Mesendoderm (in vitro differentiated cells): ENCODE measurements around the gene ZFHX3. TPM values are rescaled to one million over a fixed set of nuclear protein-coding genes. Genes with fewer than 3 reads are reported as not detected.

Experiments used
- DNase-seq: peaks from one replicate; pipeline ENCODE4 v3.0.0; 2013
- H2AK5ac ChIP-seq: 2 replicates; pipeline ENCODE4 v1.6.1; 2013; ENCODE audit warnings: low read length, inconsistent platforms
- H2BK120ac ChIP-seq: 2 replicates; pipeline ENCODE4 v1.6.1; 2013; ENCODE audit warnings: low read depth, mild to moderate bottlenecking, low read length, moderate library complexity, mixed read lengths
- H2BK15ac ChIP-seq: replicated peaks from 2 replicates; pipeline ENCODE4 v1.6.1; 2013; ENCODE audit warnings: low read depth, mild to moderate bottlenecking, moderate library complexity
- H2BK5ac ChIP-seq: 2 replicates; pipeline ENCODE4 v1.6.1; 2013; ENCODE audit warnings: low read length, inconsistent platforms
- H3K18ac ChIP-seq: 2 replicates; pipeline ENCODE4 v1.6.1; 2013; ENCODE audit warnings: mild to moderate bottlenecking, low read length, mixed read lengths
- H3K23ac ChIP-seq: one replicate; pipeline ENCODE4 v1.6.1; 2013; ENCODE audit warnings: low read length
- H3K27ac ChIP-seq: 2 replicates; pipeline ENCODE4 v1.5.1; 2013; ENCODE audit warnings: low read depth, mild to moderate bottlenecking, inconsistent platforms, low read length, moderate library complexity
- H3K27me3 ChIP-seq: 2 replicates; pipeline ENCODE4 v1.6.1; 2013; ENCODE audit warnings: low read length, control low read depth, mild to moderate bottlenecking, inconsistent platforms; ENCODE audit not compliant: insufficient read depth, poor library complexity
- H3K36me3 ChIP-seq: 2 replicates; pipeline ENCODE4 v1.6.1; 2013; ENCODE audit warnings: low read length, inconsistent platforms; ENCODE audit not compliant: control insufficient read depth, insufficient read depth
- H3K4ac ChIP-seq: one replicate; pipeline ENCODE4 v1.6.1; 2013; ENCODE audit warnings: low read depth, mild to moderate bottlenecking, low read length, moderate library complexity
- H3K4me1 ChIP-seq: 2 replicates; pipeline ENCODE4 v1.6.1; 2013; ENCODE audit warnings: low read depth, low read length, inconsistent platforms; ENCODE audit not compliant: control insufficient read depth
- H3K4me2 ChIP-seq: 2 replicates; pipeline ENCODE4 v1.6.1; 2013; ENCODE audit warnings: low read length
- H3K4me3 ChIP-seq: 2 replicates; pipeline ENCODE4 v1.5.1; 2013; ENCODE audit warnings: mild to moderate bottlenecking, low read length
- H3K56ac ChIP-seq: one replicate; pipeline ENCODE4 v1.6.1; 2013; ENCODE audit warnings: low read length
- H3K79me1 ChIP-seq: 2 replicates; pipeline ENCODE4 v1.6.1; 2013; ENCODE audit warnings: low read length, inconsistent platforms
- H3K79me2 ChIP-seq: 2 replicates; pipeline ENCODE4 v1.6.1; 2013; ENCODE audit warnings: mild to moderate bottlenecking, low read length; ENCODE audit not compliant: control insufficient read depth, insufficient read depth
- H3K9ac ChIP-seq: 2 replicates; pipeline ENCODE4 v1.6.1; 2013; ENCODE audit warnings: low read length, inconsistent platforms
- H4K5ac ChIP-seq: one replicate; pipeline ENCODE4 v1.6.1; 2013; ENCODE audit warnings: low read length
- H4K8ac ChIP-seq: one replicate; pipeline ENCODE4 v1.6.1; 2013; ENCODE audit warnings: low read depth, mild to moderate bottlenecking, control low read depth, low read length, moderate library complexity
- WGBS: extraction: QIAGEN DNeasy Blood & Tissue Kit; methylation state at CpG from one replicate; pipeline ENCODE4 v1.1.7; 2013; ENCODE audit warnings: low lambda C conversion rate, missing lambda C conversion rate; ENCODE audit not compliant: insufficient coverage; ENCODE audit errors: extremely low coverage; 5-methylcytosine and 5-hydroxymethylcytosine counted together
- polyA plus RNA-seq, 2 experiments: library from polyadenylated mRNA; stranded (reverse); fragments of 200-250 nt; gene quantifications; one replicate each; pipeline ENCODE4 v1.2.3, GENCODE V29; 2013

The ZFHX3 gene
- 0.86 TPM for polyA plus RNA-seq (2013, experiment 1 of 2)
- polyA plus RNA-seq (2013, experiment 2 of 2): 0.76 TPM

- H2AK5ac ChIP-seq: no peak within 1 kb of the TSS
- H3K4me3 ChIP-seq: peak within 1 kb of the TSS; percentile 19
- H2BK15ac ChIP-seq: peak within 1 kb of the TSS; percentile 3
- H3K56ac ChIP-seq: peak within 1 kb of the TSS; percentile 83
- H3K23ac ChIP-seq: no peak within 1 kb of the TSS
- H3K27me3 ChIP-seq: peaks cover 21% of the 10 kb centered on the region
- H3K36me3 ChIP-seq: no peaks in the 10 kb centered on the region
- H3K79me2 ChIP-seq: peaks cover 4% of the 10 kb centered on the region
- H4K8ac ChIP-seq: no peak within 1 kb of the TSS
- DNase-seq: peak; percentile 67
- no peak within 1 kb of the TSS for H2BK120ac ChIP-seq
- H3K9ac ChIP-seq: peak within 1 kb of the TSS; percentile 50
- no peak within 1 kb of the TSS for H2BK5ac ChIP-seq
- WGBS: no CpG with 5 or more reads among the region's 64 CpGs
- peaks cover 2% of the 10 kb centered on the region for H3K79me1 ChIP-seq
- peaks cover 8% of the 10 kb centered on the region for H3K4me1 ChIP-seq
- peak within 1 kb of the TSS; percentile 75 for H3K4ac ChIP-seq
- no peak within 1 kb of the TSS for H4K5ac ChIP-seq
- H3K18ac ChIP-seq: peak within 1 kb of the TSS; percentile 97
- H3K4me2 ChIP-seq: peak within 1 kb of the TSS; percentile 70
- peak within 1 kb of the TSS; percentile 55 for H3K27ac ChIP-seq
Measured at GRCh38 chr16:73047536-73048291, at the start of gene ZFHX3. ZFHX3 (minus strand) TSS chr16:73048128; CDS start chr16:72960145, 87,983 bp downstream.

- no peak overlapping the region for H3K27ac ChIP-seq
- H3K79me1 ChIP-seq: no peaks in the 10 kb centered on the region
- H3K36me3 ChIP-seq: no peaks in the 10 kb centered on the region
- no peak overlapping the region for H2AK5ac ChIP-seq
- H3K27me3 ChIP-seq: no peaks in the 10 kb centered on the region
- H3K4ac ChIP-seq: no peak overlapping the region
- no peak overlapping the region for H3K4me2 ChIP-seq
- H3K23ac ChIP-seq: no peak overlapping the region
- no peak overlapping the region for H3K18ac ChIP-seq
- no peak overlapping the region for H4K8ac ChIP-seq
- H3K9ac ChIP-seq: no peak overlapping the region
- no CpG with 5 or more reads among the region's 3 CpGs for WGBS
- H4K5ac ChIP-seq: no peak overlapping the region
- no peaks in the 10 kb centered on the region for H3K79me2 ChIP-seq
- H2BK15ac ChIP-seq: no peak overlapping the region
- no peak overlapping the region for H3K4me3 ChIP-seq
- H3K4me1 ChIP-seq: no peaks in the 10 kb centered on the region
- H3K56ac ChIP-seq: no peak overlapping the region
- H2BK120ac ChIP-seq: no peak overlapping the region
- H2BK5ac ChIP-seq: no peak overlapping the region
- no peak for DNase-seq
Measured at GRCh38 chr16:73096510-73096909, 48.6 kb upstream of the ZFHX3 start.

GRCh38 chr16:73095885-73096421 lies 48.0 kb upstream of the ZFHX3 start:
- no peak overlapping the region for H3K27ac ChIP-seq
- H3K36me3 ChIP-seq: no peaks in the 10 kb centered on the region
- no peak overlapping the region for H3K4ac ChIP-seq
- no peak overlapping the region for H2BK120ac ChIP-seq
- H3K18ac ChIP-seq: no peak overlapping the region
- no peak overlapping the region for H2BK5ac ChIP-seq
- H3K4me1 ChIP-seq: no peaks in the 10 kb centered on the region
- no peak overlapping the region for H2AK5ac ChIP-seq
- H3K56ac ChIP-seq: no peak overlapping the region
- H3K23ac ChIP-seq: no peak overlapping the region
- no peaks in the 10 kb centered on the region for H3K79me1 ChIP-seq
- DNase-seq: peak; percentile 8
- H3K4me2 ChIP-seq: no peak overlapping the region
- H4K8ac ChIP-seq: no peak overlapping the region
- H3K79me2 ChIP-seq: no peaks in the 10 kb centered on the region
- no peak overlapping the region for H2BK15ac ChIP-seq
- H3K9ac ChIP-seq: no peak overlapping the region
- no peaks in the 10 kb centered on the region for H3K27me3 ChIP-seq
- no CpG with 5 or more reads among the region's 9 CpGs for WGBS
- H3K4me3 ChIP-seq: no peak overlapping the region
- H4K5ac ChIP-seq: no peak overlapping the region

- Histone ChIP-seq H3K4me3 (no peak overlapping the region), H3K23ac (no peak overlapping the region), H2BK15ac (no peak overlapping the region), H2BK5ac (no peak overlapping the region), H3K36me3 (no peaks in the 10 kb centered on the region), H3K4ac (no peak overlapping the region), H3K4me1 (no peaks in the 10 kb centered on the region), H2AK5ac (no peak overlapping the region), H2BK120ac (no peak overlapping the region), H3K18ac (no peak overlapping the region), H3K56ac (no peak overlapping the region), H3K79me1 (no peaks in the 10 kb centered on the region), H4K5ac (no peak overlapping the region), H3K4me2 (no peak overlapping the region), H3K27ac (no peak overlapping the region), H4K8ac (no peak overlapping the region), H3K79me2 (no peaks in the 10 kb centered on the region), H3K9ac (no peak overlapping the region), H3K27me3 (no peaks in the 10 kb centered on the region)
- WGBS: no CpG with 5 or more reads among the region's 6 CpGs
- DNase-seq: no peak
Measured at GRCh38 chr16:73095142-73095820, 47.4 kb upstream of the ZFHX3 start.

GRCh38 chr16:73094371-73094770 lies 46.4 kb upstream of the ZFHX3 start:
- Histone ChIP-seq H3K79me1 (no peaks in the 10 kb centered on the region), H3K79me2 (no peaks in the 10 kb centered on the region), H3K4ac (no peak overlapping the region), H3K23ac (no peak overlapping the region), H4K8ac (no peak overlapping the region), H2BK120ac (no peak overlapping the region), H2BK15ac (no peak overlapping the region), H2AK5ac (no peak overlapping the region), H3K18ac (no peak overlapping the region), H3K4me2 (no peak overlapping the region), H3K56ac (no peak overlapping the region), H3K36me3 (no peaks in the 10 kb centered on the region), H3K27me3 (no peaks in the 10 kb centered on the region), H4K5ac (no peak overlapping the region), H2BK5ac (no peak overlapping the region), H3K9ac (no peak overlapping the region), H3K4me3 (no peak overlapping the region), H3K4me1 (no peaks in the 10 kb centered on the region), H3K27ac (no peak overlapping the region)
- no CpG with 5 or more reads among the region's 6 CpGs for WGBS
- no peak for DNase-seq
